GM06990 (cell line): ENCODE results near the gene TSPAN16.
"Not testable (repeated sequence)": the region's sequence is repeated elsewhere in the genome, so short reads cannot be mapped to it uniquely, and the experiment has no call there.

Source experiments
- DNase-seq: peaks from one replicate; pipeline ENCODE4 v3.0.0-alpha.2; 2011; ENCODE audit not compliant: insufficient read length; ENCODE audit errors: extremely low read depth
- H3K27me3 ChIP-seq: replicated peaks from 2 replicates; pipeline ENCODE4 v1.6.0; 2011; ENCODE audit warnings: low read length; ENCODE audit not compliant: control insufficient read depth, insufficient read depth
- H3K36me3 ChIP-seq: 2 replicates; pipeline ENCODE4 v1.5.1; 2011; ENCODE audit warnings: low read length; ENCODE audit not compliant: control insufficient read depth, insufficient read depth
- H3K4me3 ChIP-seq: replicated peaks from 2 replicates; pipeline ENCODE4 v1.5.1; 2011; ENCODE audit warnings: low read depth, mild to moderate bottlenecking, control low read depth, low read length
- CTCF ChIP-seq: IDR thresholded peaks from 2 replicates; pipeline ENCODE4 v1.5.1; 2011; ENCODE audit warnings: low read length, control low read depth, mild to moderate bottlenecking, inconsistent platforms; ENCODE audit not compliant: insufficient read depth, poor library complexity, severe bottlenecking

The TSPAN16 gene

GRCh38 chr19:11300811-11301120, 4.8 kb downstream of the TSPAN16 start:
- no peak for TF ChIP-seq CTCF
- no peaks in the 10 kb centered on the region for H3K27me3 ChIP-seq
- H3K36me3 ChIP-seq, result no peaks in the 10 kb centered on the region
- H3K4me3 ChIP-seq, result no peak overlapping the region
- no peak for DNase-seq

- TF ChIP-seq CTCF, result no peak
- no peak overlapping the region for H3K4me3 ChIP-seq
- no peak for DNase-seq
- no peaks in the 10 kb centered on the region for H3K36me3 ChIP-seq
- H3K27me3 ChIP-seq, result no peaks in the 10 kb centered on the region
Observed at GRCh38 chr19:11304936-11305335, 9.0 kb downstream of the TSPAN16 start.

- H3K4me3 ChIP-seq, result no peak overlapping the region
- no peaks in the 10 kb centered on the region for H3K27me3 ChIP-seq
- no peaks in the 10 kb centered on the region for H3K36me3 ChIP-seq
- no peak for TF ChIP-seq CTCF
- no peak for DNase-seq
Observed at GRCh38 chr19:11306337-11306736, 10.4 kb downstream of the TSPAN16 start.

GRCh38 chr19:11320278-11320995, 24.5 kb downstream of the TSPAN16 start:
- not testable (repeated sequence) for H3K27me3 ChIP-seq, H3K36me3 ChIP-seq, DNase-seq, H3K4me3 ChIP-seq

GRCh38 chr19:11321191-11322126, 25.5 kb downstream of the TSPAN16 start:
- Histone ChIP-seq H3K27me3 (no peaks in the 10 kb centered on the region), H3K36me3 (no peaks in the 10 kb centered on the region; the same call in 1 of the 2 replicates), H3K4me3 (no peak overlapping the region)
- no peak for DNase-seq
- no peak for TF ChIP-seq CTCF
